K562 treated with DMSO at 1 percent for 4 hours (cell line): ENCODE measurements around the gene RASAL3. TPM values are rescaled to one million over a fixed set of nuclear protein-coding genes. Genes with fewer than 3 reads are reported as not detected.

Experiments
- total RNA-seq: library from RNA; unstranded; fragments of 300-600 nt; gene quantifications from 2 replicates; pipeline ENCODE4 v1.2.3, GENCODE V29; 2022; ENCODE audit not compliant: insufficient read depth

The RASAL3 gene
- total RNA-seq = not detected in 2 replicates

GRCh38 chr19:15464394-15465385, at the start of gene RASAL3:
Gene RASAL3, minus strand, starts transcription at chr19:15464544. Its CDS starts 186 bp downstream, at chr19:15464358.

GRCh38 chr19:15508035-15508710, 43.8 kb upstream of the RASAL3 start, which contains the start of gene CYP4F22:
Gene CYP4F22, plus strand, starts transcription at chr19:15508525. Its CDS starts 16,812 bp downstream, at chr19:15525337.

GRCh38 chr19:15479391-15480345, 15.3 kb upstream of the RASAL3 start, which contains the start of gene PGLYRP2:
Gene PGLYRP2, minus strand, starts transcription at chr19:15479501. Its CDS starts 130 bp downstream, at chr19:15479371.

GRCh38 chr19:15449620-15450527, 14.5 kb downstream of the RASAL3 start, which contains the start of gene WIZ:
Gene WIZ, minus strand, starts transcription at chr19:15449956. Its CDS starts 1,649 bp downstream, at chr19:15448307.

GRCh38 chr19:15418579-15419412, 45.5 kb downstream of the RASAL3 start, which contains the start of gene AKAP8L:
Gene AKAP8L, minus strand, starts transcription at chr19:15418988. Its CDS starts 65 bp downstream, at chr19:15418923.

Other genes starting within 250 kb of the RASAL3 start
- 0.47 TPM in 1 of 2 replicates, not detected in the other for gene EPHX3, start 232.1 kb downstream of the RASAL3 start, total RNA-seq
- 55.4 and 56.6 TPM in 2 replicates for gene BRD4, start 132.0 kb downstream of the RASAL3 start, total RNA-seq
- 10.3 and 16.7 TPM in 2 replicates for gene AKAP8, start 84.8 kb downstream of the RASAL3 start, total RNA-seq
- gene AKAP8L, start 45.6 kb downstream of the RASAL3 start, total RNA-seq = 100 and 101 TPM in 2 replicates
- gene WIZ, start 14.6 kb downstream of the RASAL3 start, total RNA-seq = 11.6 and 13.1 TPM in 2 replicates
- gene PGLYRP2, start 15.0 kb upstream of the RASAL3 start, total RNA-seq = not detected in 2 replicates
- not detected in 2 replicates for gene CYP4F22, start 44.0 kb upstream of the RASAL3 start, total RNA-seq
- gene CYP4F8, start 150.7 kb upstream of the RASAL3 start, total RNA-seq = not detected in 2 replicates
- not detected in 2 replicates for gene CYP4F3, start 176.4 kb upstream of the RASAL3 start, total RNA-seq
- not detected in 2 replicates for gene CYP4F12, start 208.5 kb upstream of the RASAL3 start, total RNA-seq